Measurements from ENCODE around the gene HLF. TPM values are rescaled to one million over a fixed set of nuclear protein-coding genes. Genes with fewer than 3 reads are reported as not detected.

Gene HLF
- polyA plus RNA-seq, 4 donors = 0.31 to 2.3 (median 0.61) TPM

DNA sequence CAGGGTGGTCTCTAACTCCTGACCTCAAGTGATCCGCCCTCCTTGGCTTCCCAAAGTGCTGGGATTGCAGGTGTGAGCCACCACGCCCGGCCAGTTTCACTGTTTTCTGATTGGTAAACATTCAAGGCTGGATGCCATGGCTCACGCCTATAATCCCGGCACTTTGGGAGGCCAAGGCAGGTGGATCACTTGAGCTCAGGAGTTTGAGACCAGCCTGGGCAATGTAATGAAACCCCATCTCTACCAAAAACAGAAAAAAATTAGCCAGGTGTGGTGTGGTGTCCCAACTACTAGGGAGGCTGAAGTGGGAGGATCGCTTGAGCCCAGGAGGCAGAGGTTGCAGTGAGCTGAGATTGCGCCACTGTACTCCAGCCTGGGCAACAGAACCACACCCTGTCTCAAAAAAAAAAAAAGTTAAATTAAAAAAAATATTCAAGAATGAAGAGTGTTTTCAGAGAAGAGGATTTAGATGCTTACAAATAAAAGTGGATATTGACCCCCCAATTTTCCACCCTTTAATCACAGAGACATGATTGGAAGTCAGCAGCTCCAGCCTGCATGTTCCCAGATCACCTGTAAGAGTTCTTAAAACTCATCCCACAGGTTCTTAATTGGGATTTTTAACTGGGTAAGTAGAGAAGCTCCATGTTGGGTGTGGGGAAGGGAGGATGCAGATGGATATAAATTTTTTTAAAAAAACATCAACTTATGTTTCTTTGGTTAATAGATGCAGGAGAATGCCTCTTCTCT is 23.8 kb downstream of the HLF start:
- no peak for FAIRE-seq

DNA sequence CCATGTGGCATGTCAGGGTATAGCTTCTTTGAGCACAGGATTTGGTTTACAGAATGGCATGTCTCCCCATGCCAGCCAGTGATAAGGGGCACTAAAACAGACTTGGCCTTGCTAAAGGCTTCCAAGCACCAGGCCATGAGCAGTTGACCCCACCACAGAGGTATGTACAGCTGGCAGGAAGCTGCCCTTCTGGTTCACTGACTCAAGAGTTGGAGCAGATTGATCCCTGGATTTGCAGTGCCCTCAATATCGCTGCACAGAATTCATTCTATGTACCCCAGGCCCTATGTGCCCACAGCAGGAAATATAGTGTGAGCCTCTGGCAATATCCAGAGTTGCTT is 24.3 kb downstream of the HLF start:
- DNase-seq (no peak), FAIRE-seq (no peak)
- 96 to 100% (median 100%) methylated on average over 1 of the region's 1 CpG for WGBS, 3 donors
- no peaks in the 10 kb centered on the region for H3K36me3 ChIP-seq (ENCODE audit: control insufficient read depth in 3 of 3, insufficient read depth in 2 of 3, low read depth in 1 of 3, low read length in 3 of 3)
- peaks cover 5 to 24% (median 14%) of the 10 kb centered on the region in 3 donors for H3K4me1 ChIP-seq (ENCODE audit: control insufficient read depth in 3 of 3, insufficient read depth in 2 of 3, low read depth in 1 of 3, low read length in 2 of 3)
- H3K4me3 ChIP-seq (ENCODE audit: low read depth in 1 of 3, low read length in 3 of 3) = no peak overlapping the region
- H3K9me3 ChIP-seq (ENCODE audit: control insufficient read depth in 2 of 2, insufficient read depth in 1 of 2, low read depth in 1 of 2, low read length in 1 of 2) = no peaks in the 10 kb centered on the region
- H3K27ac ChIP-seq (ENCODE audit: low read depth in 1 of 3, low read length in 2 of 3) = no peak overlapping the region
- no peaks in the 10 kb centered on the region for H3K27me3 ChIP-seq (ENCODE audit: control insufficient read depth in 3 of 3, insufficient read depth in 3 of 3, low read length in 3 of 3)

More for the DNA sequence above, 23.8 kb downstream of the HLF start:
- Histone ChIP-seq H3K9me3 (ENCODE audit: control insufficient read depth in 2 of 2, insufficient read depth in 1 of 2, low read depth in 1 of 2, low read length in 1 of 2) (no peaks in the 10 kb centered on the region), H3K4me1 (ENCODE audit: control insufficient read depth in 3 of 3, insufficient read depth in 2 of 3, low read depth in 1 of 3, low read length in 2 of 3) (peaks cover 5 to 27% (median 16%) of the 10 kb centered on the region in 3 donors), H3K36me3 (ENCODE audit: control insufficient read depth in 3 of 3, insufficient read depth in 2 of 3, low read depth in 1 of 3, low read length in 3 of 3) (no peaks in the 10 kb centered on the region), H3K27me3 (ENCODE audit: control insufficient read depth in 3 of 3, insufficient read depth in 3 of 3, low read length in 3 of 3) (no peaks in the 10 kb centered on the region), H3K4me3 (ENCODE audit: low read depth in 1 of 3, low read length in 3 of 3) (no peak overlapping the region), H3K27ac (ENCODE audit: low read depth in 1 of 3, low read length in 2 of 3) (no peak overlapping the region)
- 69 to 89% (median 84%) methylated on average over 7 of the region's 7 CpGs for WGBS, 3 donors
- no peak for DNase-seq

DNA sequence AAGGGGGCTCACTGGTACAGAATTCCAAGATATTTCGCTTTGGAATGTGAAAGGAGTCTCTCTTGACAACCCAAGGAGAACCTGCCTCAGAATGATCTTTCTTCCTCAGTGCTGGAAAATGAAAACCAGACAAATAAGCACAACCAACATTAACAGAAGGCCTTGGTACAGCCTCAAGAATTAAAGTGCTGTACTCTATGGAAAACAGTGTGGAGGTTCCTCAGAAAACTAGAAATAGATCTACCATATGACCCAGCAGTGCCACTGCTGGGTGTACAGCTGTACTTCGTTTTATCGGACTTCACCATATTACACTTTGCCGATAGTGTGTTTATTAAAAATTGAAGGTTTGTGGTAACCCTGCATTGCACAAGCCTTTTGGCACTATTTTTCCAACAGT is 25.2 kb downstream of the HLF start:
- H3K27me3 ChIP-seq (ENCODE audit: control insufficient read depth in 3 of 3, insufficient read depth in 3 of 3, low read length in 3 of 3) = no peaks in the 10 kb centered on the region
- DNase-seq (no peak), FAIRE-seq (no peak)
- no peaks in the 10 kb centered on the region for H3K9me3 ChIP-seq (ENCODE audit: control insufficient read depth in 2 of 2, insufficient read depth in 1 of 2, low read depth in 1 of 2, low read length in 1 of 2)
- no peak overlapping the region for H3K27ac ChIP-seq (ENCODE audit: low read depth in 1 of 3, low read length in 2 of 3)
- 87 to 97% (median 93%) methylated on average over 4 of the region's 4 CpGs for WGBS, 3 donors
- no peaks in the 10 kb centered on the region for H3K36me3 ChIP-seq (ENCODE audit: control insufficient read depth in 3 of 3, insufficient read depth in 2 of 3, low read depth in 1 of 3, low read length in 3 of 3)
- H3K4me3 ChIP-seq (ENCODE audit: low read depth in 1 of 3, low read length in 3 of 3) = no peak overlapping the region
- peaks cover 2 to 15% (median 7%) of the 10 kb centered on the region in 3 donors for H3K4me1 ChIP-seq (ENCODE audit: control insufficient read depth in 3 of 3, insufficient read depth in 2 of 3, low read depth in 1 of 3, low read length in 2 of 3)

DNA sequence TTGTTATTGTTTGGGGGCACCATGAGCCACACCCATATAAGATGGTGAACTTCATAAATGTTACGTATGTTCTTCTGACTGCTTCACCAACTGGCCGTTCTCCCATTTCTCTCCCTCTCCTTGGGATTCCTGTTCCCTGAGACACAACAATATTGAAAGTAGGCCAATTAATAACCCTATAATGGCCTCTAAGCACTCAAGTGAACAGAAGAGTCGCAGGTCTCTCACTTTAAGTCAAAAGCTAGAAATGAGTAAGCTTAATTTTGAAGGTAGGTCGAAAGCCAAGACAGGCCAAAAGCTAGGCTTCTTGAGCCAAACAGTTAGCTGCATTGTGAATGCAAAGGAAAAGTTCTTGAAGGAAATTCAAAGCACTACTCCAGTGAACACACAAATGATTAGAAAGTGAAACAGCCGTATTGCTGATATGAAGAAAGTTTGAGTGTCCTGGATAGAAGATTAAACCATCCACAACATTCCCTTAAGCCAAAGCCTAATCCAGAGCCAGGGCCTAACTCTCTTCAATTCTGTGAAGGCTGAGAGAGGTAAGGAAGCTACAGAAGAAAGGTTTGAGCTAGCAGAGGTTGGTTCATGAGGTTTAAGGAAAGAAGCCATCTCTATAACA is 25.8 kb downstream of the HLF start:
- H3K27me3 ChIP-seq (ENCODE audit: control insufficient read depth in 3 of 3, insufficient read depth in 3 of 3, low read length in 3 of 3) = no peaks in the 10 kb centered on the region
- H3K4me1 ChIP-seq (ENCODE audit: control insufficient read depth in 3 of 3, insufficient read depth in 2 of 3, low read depth in 1 of 3, low read length in 2 of 3) = peaks cover under 1 to 13% (median 2%) of the 10 kb centered on the region in 3 donors
- H3K36me3 ChIP-seq (ENCODE audit: control insufficient read depth in 3 of 3, insufficient read depth in 2 of 3, low read depth in 1 of 3, low read length in 3 of 3) = no peaks in the 10 kb centered on the region
- no peaks in the 10 kb centered on the region for H3K9me3 ChIP-seq (ENCODE audit: control insufficient read depth in 2 of 2, insufficient read depth in 1 of 2, low read depth in 1 of 2, low read length in 1 of 2)
- FAIRE-seq = no peak
- WGBS, 3 donors = 67 to 82% (median 70%) methylated on average over 5 of the region's 5 CpGs
- no peak overlapping the region for H3K4me3 ChIP-seq (ENCODE audit: low read depth in 1 of 3, low read length in 3 of 3)
- no peak for DNase-seq
- H3K27ac ChIP-seq (ENCODE audit: low read depth in 1 of 3, low read length in 2 of 3) = no peak overlapping the region

DNA sequence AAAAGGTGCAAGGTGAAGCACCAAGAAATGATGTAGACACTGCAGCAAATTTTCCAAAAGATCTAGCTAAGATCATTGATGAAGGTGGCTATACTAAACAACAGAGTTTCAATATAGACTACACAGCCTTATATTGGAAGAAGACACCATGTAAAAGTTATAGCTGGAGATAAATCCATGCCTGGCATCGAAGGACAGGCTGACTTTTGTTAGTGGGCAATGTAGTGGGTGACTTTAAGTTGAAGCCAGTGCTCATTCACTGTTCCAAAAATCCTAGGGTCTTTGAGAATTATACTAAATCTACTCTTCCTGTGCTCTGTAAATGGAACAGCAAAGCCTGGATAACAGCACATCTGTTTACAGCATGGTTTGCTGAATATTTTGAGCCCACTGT is 26.4 kb downstream of the HLF start:
- Histone ChIP-seq H3K27me3 (ENCODE audit: control insufficient read depth in 3 of 3, insufficient read depth in 3 of 3, low read length in 3 of 3) (no peaks in the 10 kb centered on the region), H3K27ac (ENCODE audit: low read depth in 1 of 3, low read length in 2 of 3) (no peak overlapping the region), H3K36me3 (ENCODE audit: control insufficient read depth in 3 of 3, insufficient read depth in 2 of 3, low read depth in 1 of 3, low read length in 3 of 3) (no peaks in the 10 kb centered on the region), H3K9me3 (ENCODE audit: control insufficient read depth in 2 of 2, insufficient read depth in 1 of 2, low read depth in 1 of 2, low read length in 1 of 2) (no peaks in the 10 kb centered on the region), H3K4me3 (ENCODE audit: low read depth in 1 of 3, low read length in 3 of 3) (no peak overlapping the region), H3K4me1 (ENCODE audit: control insufficient read depth in 3 of 3, insufficient read depth in 2 of 3, low read depth in 1 of 3, low read length in 2 of 3) (peaks cover 0 to 13% (median 2%) of the 10 kb centered on the region in 3 donors)
- FAIRE-seq = no peak
- no peak for DNase-seq
- WGBS, 3 donors = 76 to 94% (median 77%) methylated on average over 1 of the region's 1 CpG

DNA sequence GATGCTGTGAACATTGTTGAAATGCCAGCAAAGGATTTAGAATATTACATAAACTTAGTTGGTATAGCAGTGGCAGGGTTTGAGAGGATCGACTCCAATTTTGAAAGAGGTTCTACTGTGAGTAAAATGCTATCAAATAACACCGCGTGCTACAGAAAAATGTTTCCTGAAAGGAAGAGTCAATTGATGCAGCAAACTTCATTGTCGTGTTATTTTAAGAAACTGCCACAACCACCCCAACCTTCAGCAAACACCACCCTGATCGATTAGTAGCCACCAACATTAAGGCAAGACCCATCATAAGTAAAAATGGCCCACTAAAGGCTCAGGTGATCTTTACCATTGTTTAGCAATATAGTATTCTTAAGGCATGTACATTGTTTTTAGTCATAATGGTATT is 27.3 kb downstream of the HLF start:
- H3K4me1 ChIP-seq (ENCODE audit: control insufficient read depth in 3 of 3, insufficient read depth in 2 of 3, low read depth in 1 of 3, low read length in 2 of 3) = peaks cover 0 to 9% (median 2%) of the 10 kb centered on the region in 3 donors
- no peak overlapping the region for H3K4me3 ChIP-seq (ENCODE audit: low read depth in 1 of 3, low read length in 3 of 3)
- no peaks in the 10 kb centered on the region for H3K36me3 ChIP-seq (ENCODE audit: control insufficient read depth in 3 of 3, insufficient read depth in 2 of 3, low read depth in 1 of 3, low read length in 3 of 3)
- H3K27me3 ChIP-seq (ENCODE audit: control insufficient read depth in 3 of 3, insufficient read depth in 3 of 3, low read length in 3 of 3) = no peaks in the 10 kb centered on the region
- H3K9me3 ChIP-seq (ENCODE audit: control insufficient read depth in 2 of 2, insufficient read depth in 1 of 2, low read depth in 1 of 2, low read length in 1 of 2) = no peaks in the 10 kb centered on the region
- WGBS, 3 donors = 86 to 96% (median 93%) methylated on average over 5 of the region's 5 CpGs
- H3K27ac ChIP-seq (ENCODE audit: low read depth in 1 of 3, low read length in 2 of 3) = no peak overlapping the region
- DNase-seq (no peak), FAIRE-seq (no peak)

DNA sequence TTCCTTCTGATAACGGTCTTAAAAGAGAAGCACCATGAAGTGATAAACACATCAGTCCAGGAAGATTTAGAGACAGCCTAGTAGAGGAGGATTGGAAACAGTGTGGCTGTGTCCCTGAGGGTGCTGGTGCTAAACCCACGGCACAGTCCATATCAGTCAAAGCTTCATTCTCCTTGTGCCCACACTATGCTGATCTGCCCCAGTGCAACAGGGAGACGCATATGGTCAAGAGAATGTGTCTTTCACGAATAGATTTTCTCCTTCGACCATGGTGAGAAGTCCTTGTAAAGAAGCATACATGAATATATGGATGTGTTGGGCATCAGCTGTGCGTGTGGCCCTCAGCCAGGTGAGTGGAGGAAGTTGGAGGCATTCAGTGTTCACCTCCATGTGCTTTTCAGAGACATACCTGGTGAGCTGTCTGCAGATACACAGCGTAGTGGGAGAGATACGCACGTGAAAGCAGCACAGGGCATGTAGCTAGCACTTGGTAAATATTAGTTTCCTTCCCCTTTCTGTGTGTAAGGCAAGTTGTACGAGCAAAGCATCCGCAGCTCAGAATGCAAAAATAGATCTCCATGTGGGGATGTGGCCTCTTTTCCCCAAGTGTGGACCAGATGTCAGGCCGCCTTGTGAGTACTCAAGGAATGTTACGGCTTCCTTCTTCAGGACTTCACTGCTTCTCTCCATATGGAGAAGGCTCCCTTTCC is 29.4 kb downstream of the HLF start:
- Histone ChIP-seq H3K27ac (ENCODE audit: low read depth in 1 of 3, low read length in 2 of 3) (no peak overlapping the region), H3K27me3 (ENCODE audit: control insufficient read depth in 3 of 3, insufficient read depth in 3 of 3, low read length in 3 of 3) (no peaks in the 10 kb centered on the region), H3K36me3 (ENCODE audit: control insufficient read depth in 3 of 3, insufficient read depth in 2 of 3, low read depth in 1 of 3, low read length in 3 of 3) (no peaks in the 10 kb centered on the region), H3K9me3 (ENCODE audit: control insufficient read depth in 2 of 2, insufficient read depth in 1 of 2, low read depth in 1 of 2, low read length in 1 of 2) (no peaks in the 10 kb centered on the region), H3K4me1 (ENCODE audit: control insufficient read depth in 3 of 3, insufficient read depth in 2 of 3, low read depth in 1 of 3, low read length in 2 of 3) (no peaks in the 10 kb centered on the region), H3K4me3 (ENCODE audit: low read depth in 1 of 3, low read length in 3 of 3) (no peak overlapping the region)
- 76 to 89% (median 84%) methylated on average over 13 of the region's 13 CpGs for WGBS, 3 donors
- FAIRE-seq = no peak
- DNase-seq = no peak

DNA sequence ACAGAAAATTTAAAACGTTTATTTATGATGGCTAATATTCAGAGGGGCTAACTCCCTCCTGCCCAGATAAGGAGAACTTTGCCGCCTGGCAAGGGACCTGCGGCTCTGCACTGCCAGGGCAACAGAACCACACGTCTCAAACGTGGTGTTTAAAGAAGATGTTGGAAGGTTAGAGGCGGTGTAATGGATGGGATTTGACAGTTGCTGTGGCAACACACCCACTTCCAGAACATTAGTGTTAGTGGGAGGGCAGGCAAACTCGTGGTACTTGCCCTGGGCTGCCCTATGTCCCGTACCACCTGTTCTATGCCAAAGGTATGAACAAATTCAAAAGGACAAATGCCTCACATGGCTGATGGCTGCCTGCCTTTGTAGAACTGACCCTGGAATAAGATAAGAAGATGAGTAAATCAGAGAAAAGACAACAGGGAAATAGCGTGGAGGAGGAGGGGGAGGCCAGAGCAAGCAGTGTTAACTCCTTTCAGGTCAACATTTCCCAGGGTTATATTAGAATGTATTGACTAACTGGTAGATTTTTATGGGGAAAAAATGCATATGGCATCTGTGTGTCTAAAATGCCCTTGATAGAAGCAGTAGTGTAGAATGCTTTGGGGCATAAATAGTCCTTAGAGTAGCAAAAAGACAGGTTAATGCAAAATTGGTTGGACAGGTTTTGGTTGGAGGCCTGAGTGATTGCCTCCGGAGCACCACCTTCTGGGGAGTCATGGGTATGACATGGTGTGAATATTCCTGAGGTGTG is 30.8 kb downstream of the HLF start:
- H3K36me3 ChIP-seq (ENCODE audit: control insufficient read depth in 3 of 3, insufficient read depth in 2 of 3, low read depth in 1 of 3, low read length in 3 of 3) = no peaks in the 10 kb centered on the region
- H3K4me3 ChIP-seq (ENCODE audit: low read depth in 1 of 3, low read length in 3 of 3) = no peak overlapping the region
- no peaks in the 10 kb centered on the region for H3K4me1 ChIP-seq (ENCODE audit: control insufficient read depth in 3 of 3, insufficient read depth in 2 of 3, low read depth in 1 of 3, low read length in 2 of 3)
- WGBS, 3 donors = 51 to 60% (median 52%) methylated on average over 10 of the region's 10 CpGs
- H3K27me3 ChIP-seq (ENCODE audit: control insufficient read depth in 3 of 3, insufficient read depth in 3 of 3, low read length in 3 of 3) = no peaks in the 10 kb centered on the region
- H3K9me3 ChIP-seq (ENCODE audit: control insufficient read depth in 2 of 2, insufficient read depth in 1 of 2, low read depth in 1 of 2, low read length in 1 of 2) = no peaks in the 10 kb centered on the region
- no peak for FAIRE-seq
- DNase-seq = peak; percentile 61 to 75
- H3K27ac ChIP-seq (ENCODE audit: low read depth in 1 of 3, low read length in 2 of 3) = no peak overlapping the region
